HAP-1 (cell line): ENCODE measurements around the gene LSM3.
A peak's percentile ranks its signal among the peaks of the same experiment; 100 is the strongest.

Source experiments
- DNase-seq, 2 experiments: peaks; one replicate each; pipeline ENCODE4 v3.0.0-alpha.2; 2016 to 2020; ENCODE audit warnings: low spot score in 2 of 2
- H3K27me3 ChIP-seq: fragments of 250-450 bp; sonication (Bioruptor Pico); 2 replicates; pipeline ENCODE4 v1.5.1; 2020; ENCODE audit warnings: low read depth, mild to moderate bottlenecking, moderate library complexity
- H3K36me3 ChIP-seq: fragments of 250-450 bp; sonication (Bioruptor Pico); replicated peaks from 2 replicates; pipeline ENCODE4 v1.5.1; 2020; ENCODE audit warnings: mild to moderate bottlenecking
- H3K4me1 ChIP-seq: fragments of 250-450 bp; sonication (Bioruptor Pico); 2 replicates; pipeline ENCODE4 v1.5.1; 2020; ENCODE audit warnings: mild to moderate bottlenecking
- H3K4me3 ChIP-seq: fragments of 250-450 bp; sonication (Bioruptor Pico); 2 replicates; pipeline ENCODE4 v1.5.1; 2020; ENCODE audit warnings: mild to moderate bottlenecking, moderate library complexity
- H3K9me3 ChIP-seq: fragments of 250-450 bp; sonication (Bioruptor Pico); 2 replicates; pipeline ENCODE4 v1.5.1; 2020; ENCODE audit warnings: mild to moderate bottlenecking, moderate library complexity
- in situ Hi-C: fragments of 300-500 bp; cut with MboI; formaldehyde crosslinking; loops from 3 replicates; pipeline ENCODE4 v1.14.3; 2020; ENCODE audit warnings: low sequenced_read_pairs, inconsistent platforms, mixed read lengths

LSM3 gene

DNA sequence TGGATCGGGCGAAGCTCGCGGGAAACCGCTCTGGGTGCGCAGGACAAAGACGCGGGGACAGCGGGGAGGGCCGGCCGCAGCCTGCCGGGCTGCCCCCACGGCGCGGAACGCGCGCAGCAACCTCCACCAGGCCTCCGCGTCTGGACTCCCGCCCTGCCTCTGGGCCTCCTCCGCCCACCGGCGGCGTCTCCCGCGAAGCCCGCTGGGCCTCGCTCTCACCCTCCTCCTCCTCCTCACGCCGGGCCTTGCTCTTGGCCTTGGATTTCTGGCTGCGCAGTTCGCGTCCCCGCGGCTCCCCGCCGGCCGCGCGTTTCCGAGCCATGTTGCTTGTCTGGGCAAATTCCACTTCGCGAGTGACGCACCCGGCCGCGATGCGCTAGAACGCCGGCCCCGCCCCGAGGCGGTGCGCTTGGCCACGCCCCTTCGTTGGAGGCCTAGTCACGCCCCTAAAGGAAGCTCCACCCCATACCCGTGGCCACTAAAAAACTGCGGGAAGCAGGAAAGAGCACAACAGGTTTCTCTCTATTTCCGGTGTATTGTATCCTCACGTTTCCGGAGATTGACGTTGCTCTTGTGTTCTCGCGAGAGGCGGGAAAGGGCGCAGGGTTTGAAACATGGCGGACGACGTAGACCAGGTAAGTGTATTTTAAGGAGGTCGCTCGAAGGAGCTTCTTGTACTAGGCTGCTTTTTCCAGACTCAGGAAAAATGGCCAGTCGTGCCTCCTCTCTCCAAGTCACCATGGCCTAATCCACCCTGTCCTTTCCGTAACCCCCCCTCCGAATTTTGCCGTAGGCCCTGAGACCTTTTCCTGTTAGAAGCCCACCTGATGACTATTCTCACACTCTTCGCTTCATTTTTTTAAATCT lies at the start of gene LSM3, which contains the start of gene XPC:
LSM3 (plus strand) TSS at position 571 of the 867 bp plus-strand sequence; CDS start at position 615, 44 bp downstream.
XPC (minus strand) TSS at position 355 of the 867 bp plus-strand sequence; CDS start at position 322, 33 bp downstream.
- Histone ChIP-seq H3K4me1 (peaks cover 27% of the 10 kb centered on the region), H3K36me3 (peaks cover 30% of the 10 kb centered on the region), H3K9me3 (no peaks in the 10 kb centered on the region), H3K4me3 (peak within 1 kb of the TSS; percentile 61), H3K27me3 (no peaks in the 10 kb centered on the region)
- DNase-seq, result peak; percentile 95 to 99
- in situ Hi-C loops, result no loop called here

DNA sequence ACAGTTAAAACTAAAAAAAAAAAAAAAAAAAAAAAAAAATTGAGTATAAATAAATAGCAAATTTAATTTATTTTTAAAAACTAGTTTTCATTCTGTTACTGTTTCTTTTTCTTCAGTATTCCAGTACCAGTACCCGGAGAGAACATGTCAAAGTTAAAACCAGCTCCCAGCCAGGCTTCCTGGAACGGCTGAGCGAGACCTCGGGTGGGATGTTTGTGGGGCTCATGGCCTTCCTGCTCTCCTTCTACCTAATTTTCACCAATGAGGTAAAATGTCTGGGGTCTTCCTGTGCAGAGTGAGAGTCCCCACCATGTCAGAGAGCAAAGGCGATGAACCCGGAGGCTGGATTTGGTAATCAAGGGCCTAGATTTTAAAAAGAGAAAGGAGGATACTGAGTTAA lies 49.3 kb upstream of the LSM3 start:
- DNase-seq, result no peak
- peaks cover 52% of the 10 kb centered on the region for H3K36me3 ChIP-seq
- H3K27me3 ChIP-seq, result no peaks in the 10 kb centered on the region
- in situ Hi-C loops, result loop anchor here (5.0 to 10.0 kb wide), 2 partner anchors 124 to 232 kb away; no protein-coding TSS in a partner anchor
- H3K4me1 ChIP-seq, result peaks cover 6% of the 10 kb centered on the region
- H3K9me3 ChIP-seq, result no peaks in the 10 kb centered on the region
- no peak overlapping the region for H3K4me3 ChIP-seq

DNA sequence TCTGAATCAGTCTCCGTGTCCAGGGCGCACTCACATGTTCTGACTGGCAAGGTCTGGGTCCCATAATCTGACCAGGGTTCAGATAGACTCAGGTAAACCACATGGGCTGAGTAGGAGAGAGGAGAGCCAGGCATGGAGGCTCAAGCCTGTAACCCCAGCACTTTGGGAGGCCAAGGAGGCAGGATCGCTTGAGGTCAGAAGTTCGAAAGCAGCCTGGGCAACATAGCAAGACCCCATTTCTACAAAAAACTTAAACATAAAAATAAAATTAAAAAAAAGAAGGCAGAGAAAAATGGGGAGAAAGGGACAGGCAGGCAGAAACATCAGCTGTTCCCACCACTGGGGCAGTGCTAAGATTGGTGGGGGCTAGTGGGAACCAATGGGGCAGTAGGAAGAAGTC lies 48.4 kb upstream of the LSM3 start:
- peaks cover 61% of the 10 kb centered on the region for H3K36me3 ChIP-seq
- in situ Hi-C loops, result no loop called here
- DNase-seq, result no peak

DNA sequence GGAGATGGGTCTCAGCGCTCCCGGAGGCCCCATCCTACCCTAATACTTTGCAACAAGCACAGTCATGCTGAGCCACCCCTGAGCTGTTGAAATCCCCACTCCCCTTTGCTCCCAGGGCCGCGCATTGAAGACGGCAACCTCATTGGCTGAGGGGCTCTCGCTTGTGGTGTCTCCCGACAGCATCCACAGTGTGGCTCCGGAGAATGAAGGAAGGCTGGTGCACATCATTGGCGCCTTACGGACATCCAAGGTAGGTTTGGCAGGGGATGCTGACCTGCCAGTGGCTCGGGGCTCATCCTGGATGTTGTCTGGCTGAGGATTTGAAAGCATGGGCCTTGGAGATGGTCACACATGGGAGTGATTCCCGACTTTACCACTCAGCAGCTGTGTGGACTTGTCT lies 47.9 kb upstream of the LSM3 start:
- Histone ChIP-seq H3K9me3 (no peaks in the 10 kb centered on the region), H3K36me3 (peaks cover 66% of the 10 kb centered on the region), H3K4me1 (peaks cover 6% of the 10 kb centered on the region), H3K27me3 (no peaks in the 10 kb centered on the region), H3K4me3 (no peak overlapping the region)
- in situ Hi-C loops, result no loop called here
- DNase-seq, result no peak

More for the DNA sequence above, 48.4 kb upstream of the LSM3 start:
- Histone ChIP-seq H3K4me3 (no peak overlapping the region), H3K9me3 (no peaks in the 10 kb centered on the region), H3K27me3 (no peaks in the 10 kb centered on the region), H3K4me1 (peaks cover 6% of the 10 kb centered on the region)

DNA sequence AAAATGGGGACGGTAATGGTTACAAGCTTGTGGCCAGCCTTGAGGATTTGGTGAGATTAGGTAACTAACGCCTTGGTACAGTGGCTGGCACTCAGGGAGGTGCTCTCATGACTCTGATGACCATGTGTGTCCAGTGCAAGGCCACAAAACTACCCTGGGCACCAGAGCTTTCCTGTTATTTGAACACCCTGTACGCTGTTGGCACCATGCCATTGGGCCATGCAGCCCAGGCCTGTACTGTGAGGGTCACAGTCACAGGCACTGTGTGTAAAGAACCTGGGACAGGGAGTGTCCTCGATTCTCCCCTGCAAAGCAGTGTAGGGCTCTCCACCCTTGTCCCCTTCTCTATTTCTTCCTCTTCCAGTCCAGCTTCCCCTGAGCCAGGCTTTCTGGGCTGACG lies 47.5 kb upstream of the LSM3 start:
- Histone ChIP-seq H3K4me3 (no peak overlapping the region), H3K4me1 (peaks cover 3% of the 10 kb centered on the region; the same call in 1 of the 2 replicates), H3K27me3 (no peaks in the 10 kb centered on the region), H3K36me3 (peaks cover 69% of the 10 kb centered on the region), H3K9me3 (no peaks in the 10 kb centered on the region)
- DNase-seq, result no peak
- in situ Hi-C loops, result no loop called here

DNA sequence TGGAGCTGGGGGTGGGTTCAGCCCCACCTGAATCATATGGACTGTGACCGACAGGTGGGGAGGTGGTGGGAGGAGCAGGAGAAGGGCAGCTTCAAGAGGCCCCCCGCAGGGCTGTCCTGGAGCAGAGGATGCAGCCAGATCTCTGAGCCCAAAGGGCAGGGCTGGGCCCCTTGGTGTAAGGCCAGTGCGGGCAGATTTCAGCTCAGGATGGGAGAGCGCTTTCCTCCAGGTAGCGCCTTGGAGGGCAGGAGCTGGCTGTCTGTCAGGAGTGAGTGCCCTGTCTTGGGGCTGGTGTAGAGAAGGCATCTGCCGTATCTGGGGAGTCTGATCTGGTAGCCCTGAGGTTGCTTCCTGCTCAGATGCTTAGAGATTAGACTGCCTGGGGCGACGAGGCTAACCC lies 46.5 kb upstream of the LSM3 start:
- Histone ChIP-seq H3K36me3 (peaks cover 71% of the 10 kb centered on the region), H3K4me3 (no peak overlapping the region), H3K9me3 (no peaks in the 10 kb centered on the region), H3K4me1 (no peaks in the 10 kb centered on the region), H3K27me3 (no peaks in the 10 kb centered on the region)
- DNase-seq, result no peak
- in situ Hi-C loops, result no loop called here

DNA sequence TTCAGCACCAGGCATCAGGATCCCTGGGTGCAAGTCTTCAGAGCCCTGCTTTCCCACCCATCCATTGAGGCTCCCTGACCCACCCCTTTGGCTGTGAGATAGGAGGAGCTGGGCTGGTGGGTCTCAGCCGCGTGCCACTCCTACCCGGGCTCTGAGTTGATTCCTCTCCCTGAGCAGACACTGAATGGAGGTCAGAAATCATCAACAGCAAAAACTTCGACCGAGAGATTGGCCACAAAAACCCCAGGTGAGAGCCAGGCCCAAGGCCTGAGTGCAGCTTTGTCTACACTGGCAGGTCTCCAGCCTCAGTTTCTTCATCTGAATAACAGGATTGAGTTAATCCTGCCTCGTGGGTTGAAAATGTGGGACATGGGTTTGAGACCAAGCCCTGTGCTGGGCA lies 45.9 kb upstream of the LSM3 start:
- H3K36me3 ChIP-seq, result peaks cover 75% of the 10 kb centered on the region
- no peak overlapping the region for H3K4me3 ChIP-seq
- H3K4me1 ChIP-seq, result no peaks in the 10 kb centered on the region
- in situ Hi-C loops, result no loop called here
- no peaks in the 10 kb centered on the region for H3K9me3 ChIP-seq
- no peak for DNase-seq
- H3K27me3 ChIP-seq, result no peaks in the 10 kb centered on the region

DNA sequence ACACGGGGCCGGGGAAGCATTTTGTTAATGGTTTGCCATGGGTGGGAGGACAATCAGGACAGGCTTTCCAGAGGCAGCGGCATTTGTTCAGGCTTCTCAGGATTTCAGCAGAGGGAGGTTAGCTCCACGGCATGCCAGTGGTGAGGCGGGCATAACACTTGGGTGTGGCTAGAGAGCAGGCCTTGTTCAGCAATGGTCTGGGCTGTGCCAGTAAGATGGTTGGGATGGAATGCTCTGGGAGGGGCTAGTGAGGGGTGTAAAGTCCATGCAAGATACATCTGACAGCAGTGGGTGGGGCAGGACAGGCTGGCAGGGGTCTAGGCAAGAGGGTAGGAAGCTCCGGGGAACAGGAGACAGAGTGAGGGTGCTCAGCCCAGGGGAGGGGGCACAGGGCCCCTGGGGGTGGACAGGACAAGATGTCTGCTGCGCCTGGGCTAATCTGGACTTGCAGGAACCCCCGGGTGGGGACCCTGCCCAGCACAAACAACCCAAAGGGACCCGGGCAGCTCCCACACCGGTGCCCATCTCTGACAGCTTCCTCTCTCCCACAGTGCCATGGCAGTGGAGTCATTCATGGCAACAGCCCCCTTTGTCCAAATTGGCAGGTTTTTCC lies 45.3 kb upstream of the LSM3 start:
- Histone ChIP-seq H3K4me1 (no peaks in the 10 kb centered on the region), H3K36me3 (peaks cover 73% of the 10 kb centered on the region), H3K27me3 (no peaks in the 10 kb centered on the region), H3K4me3 (no peak overlapping the region), H3K9me3 (no peaks in the 10 kb centered on the region)
- in situ Hi-C loops, result no loop called here
- no peak for DNase-seq

DNA sequence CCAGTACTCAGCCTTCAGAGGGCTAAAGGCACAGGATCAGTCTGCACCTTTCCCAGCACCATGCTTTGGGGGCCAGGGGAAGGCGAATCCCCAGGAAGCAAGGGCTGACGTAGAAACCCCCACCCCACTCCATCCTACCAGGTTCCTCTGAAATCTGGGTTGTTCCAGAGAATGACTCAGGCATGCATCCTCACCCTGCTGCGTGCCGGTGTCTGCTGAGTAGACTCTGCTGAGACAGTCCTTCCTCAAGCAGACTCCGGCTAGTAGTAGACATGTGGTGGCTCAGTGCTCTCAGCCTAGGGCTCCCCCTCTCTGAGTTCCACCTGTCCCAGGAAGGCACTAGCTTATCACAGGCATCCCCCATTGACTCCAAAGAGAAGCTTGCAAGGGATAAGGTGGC lies 44.7 kb upstream of the LSM3 start:
- H3K27me3 ChIP-seq, result no peaks in the 10 kb centered on the region
- H3K4me1 ChIP-seq, result no peaks in the 10 kb centered on the region
- no peak overlapping the region for H3K4me3 ChIP-seq
- in situ Hi-C loops, result no loop called here
- H3K36me3 ChIP-seq, result peaks cover 72% of the 10 kb centered on the region
- no peaks in the 10 kb centered on the region for H3K9me3 ChIP-seq
- no peak for DNase-seq

DNA sequence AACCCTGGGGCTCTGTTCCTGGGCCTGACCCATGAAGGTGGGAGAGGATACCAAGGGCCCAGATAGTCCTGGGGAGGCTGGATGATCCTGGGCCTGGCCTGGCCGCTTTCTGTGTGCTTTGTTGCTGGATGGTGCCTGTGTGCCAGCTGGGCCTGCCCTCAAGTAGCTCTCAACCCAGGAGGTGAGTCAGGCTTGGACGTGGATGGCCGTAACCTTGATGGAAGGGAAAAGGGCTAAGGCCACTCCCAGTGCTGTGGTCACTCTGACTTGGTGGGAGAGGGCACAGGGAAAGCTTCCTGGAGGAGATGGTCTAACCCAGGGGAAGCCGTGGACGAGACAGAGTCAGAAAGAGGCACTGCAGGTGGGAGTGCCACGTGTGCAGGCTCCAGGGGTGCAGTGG lies 44.3 kb upstream of the LSM3 start:
- peaks cover 72% of the 10 kb centered on the region for H3K36me3 ChIP-seq
- DNase-seq, result no peak
- in situ Hi-C loops, result no loop called here

DNA sequence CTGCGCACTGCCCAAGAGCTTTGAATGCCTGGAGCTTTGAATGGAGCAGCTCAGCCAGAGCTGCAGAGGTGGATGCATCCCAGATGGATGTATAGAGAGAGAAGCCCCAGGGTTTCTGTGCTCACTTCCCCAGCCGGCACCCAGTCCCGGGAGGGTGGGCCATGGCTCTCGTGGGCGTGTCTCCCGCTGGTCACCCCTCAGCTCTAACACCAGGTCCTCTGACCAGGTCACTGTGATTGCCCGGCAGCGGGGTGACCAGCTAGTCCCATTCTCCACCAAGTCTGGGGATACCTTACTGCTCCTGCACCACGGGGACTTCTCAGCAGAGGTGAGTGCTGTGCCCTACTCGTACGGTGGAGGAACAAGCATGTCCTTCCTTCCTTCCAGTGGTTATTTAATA lies 43.0 kb upstream of the LSM3 start:
- Histone ChIP-seq H3K36me3 (peaks cover 67% of the 10 kb centered on the region), H3K4me3 (no peak overlapping the region), H3K4me1 (no peaks in the 10 kb centered on the region), H3K9me3 (no peaks in the 10 kb centered on the region), H3K27me3 (no peaks in the 10 kb centered on the region)
- in situ Hi-C loops, result no loop called here
- DNase-seq, result no peak

More for the DNA sequence above, 44.3 kb upstream of the LSM3 start:
- H3K9me3 ChIP-seq, result no peaks in the 10 kb centered on the region
- no peaks in the 10 kb centered on the region for H3K27me3 ChIP-seq
- no peak overlapping the region for H3K4me3 ChIP-seq
- no peaks in the 10 kb centered on the region for H3K4me1 ChIP-seq

DNA sequence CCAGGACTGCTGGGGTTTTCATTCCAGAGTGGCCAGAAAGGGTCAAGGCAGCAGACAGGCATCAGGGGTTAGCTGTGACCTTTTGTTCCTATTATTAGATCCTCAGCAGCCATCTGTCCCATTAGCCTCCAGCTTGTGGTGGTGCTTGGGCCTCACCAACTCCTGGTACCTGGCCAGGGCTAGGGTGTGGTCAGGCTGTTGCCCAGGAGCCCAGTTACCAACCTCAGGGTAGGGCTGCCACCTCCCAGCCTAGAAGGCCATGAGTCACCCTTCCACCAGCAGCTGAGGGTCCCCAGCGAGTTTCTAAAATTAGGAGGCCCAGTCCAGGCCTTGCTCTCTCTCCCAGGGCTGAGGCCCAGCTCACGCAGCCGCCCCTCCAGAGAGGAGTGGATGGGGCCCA lies 41.6 kb upstream of the LSM3 start:
- Histone ChIP-seq H3K4me3 (no peak overlapping the region), H3K27me3 (no peaks in the 10 kb centered on the region), H3K36me3 (peaks cover 58% of the 10 kb centered on the region), H3K4me1 (no peaks in the 10 kb centered on the region), H3K9me3 (no peaks in the 10 kb centered on the region)
- no peak for DNase-seq
- in situ Hi-C loops, result no loop called here

DNA sequence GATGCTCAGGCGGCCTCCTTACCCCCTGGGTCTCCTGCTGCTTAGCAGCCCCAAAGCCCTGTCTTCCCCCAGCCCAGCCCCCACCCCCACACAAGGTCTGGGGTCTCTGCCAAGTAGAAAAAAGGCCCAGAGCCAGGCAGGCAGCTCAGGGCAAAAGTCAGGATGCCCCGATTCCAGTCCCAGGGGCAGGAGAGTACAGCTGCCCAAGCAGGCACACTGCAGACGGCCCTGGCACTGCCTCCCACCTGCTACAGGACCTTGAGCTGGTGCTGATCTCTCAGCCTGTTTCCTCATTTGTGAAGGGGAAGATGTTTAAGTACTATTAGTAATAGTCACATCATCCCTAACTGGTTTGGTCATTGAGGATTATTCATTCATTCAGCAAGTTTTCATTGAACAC lies 41.2 kb upstream of the LSM3 start:
- DNase-seq, result no peak
- H3K36me3 ChIP-seq, result peaks cover 57% of the 10 kb centered on the region
- no peaks in the 10 kb centered on the region for H3K27me3 ChIP-seq
- no peaks in the 10 kb centered on the region for H3K4me1 ChIP-seq
- H3K9me3 ChIP-seq, result no peaks in the 10 kb centered on the region
- no peak overlapping the region for H3K4me3 ChIP-seq
- in situ Hi-C loops, result no loop called here
